Measurements from ENCODE around the gene THADA.
"Not testable (repeated sequence)": the region's sequence is repeated elsewhere in the genome, so short reads cannot be mapped to it uniquely, and the experiment has no call there.

THADA gene

GRCh38 chr2:43410055-43410604 lies 185.7 kb downstream of the THADA start:
- no peak for DNase-seq (ENCODE audit: low read depth)

- DNase-seq (ENCODE audit: low read depth) = no peak
These were observed 187.3 kb downstream of the THADA start for GRCh38 chr2:43408407-43409160.

- peak; percentile 47 for DNase-seq (ENCODE audit: low read depth)
These were observed 187.9 kb downstream of the THADA start for GRCh38 chr2:43407935-43408334.

GRCh38 chr2:43406651-43407279 lies 189.1 kb downstream of the THADA start:
- DNase-seq (ENCODE audit: low read depth) = no peak

- DNase-seq (ENCODE audit: low read depth) = no peak
These were observed 190.0 kb downstream of the THADA start for GRCh38 chr2:43405829-43406228.

- DNase-seq (ENCODE audit: low read depth) = no peak
These were observed 193.3 kb downstream of the THADA start for GRCh38 chr2:43402452-43402937.

GRCh38 chr2:43402002-43402401 lies 193.8 kb downstream of the THADA start:
- DNase-seq (ENCODE audit: low read depth) = no peak

GRCh38 chr2:43400508-43400907 lies 195.3 kb downstream of the THADA start:
- peak; percentile 27 for DNase-seq (ENCODE audit: low read depth)

GRCh38 chr2:43399515-43400264 lies 196.1 kb downstream of the THADA start:
- DNase-seq (ENCODE audit: low read depth) = peak; percentile 76

GRCh38 chr2:43399098-43399497 lies 196.7 kb downstream of the THADA start:
- no peak for DNase-seq (ENCODE audit: low read depth)

- DNase-seq (ENCODE audit: low read depth) = no peak
These were observed 198.0 kb downstream of the THADA start for GRCh38 chr2:43397821-43398220.

- no peak for DNase-seq (ENCODE audit: low read depth)
These were observed 198.4 kb downstream of the THADA start for GRCh38 chr2:43397411-43397810.

- DNase-seq (ENCODE audit: low read depth) = peak; percentile 35
These were observed 199.5 kb downstream of the THADA start for GRCh38 chr2:43396344-43396743.

GRCh38 chr2:43393918-43394317 lies 201.9 kb downstream of the THADA start:
- no peak for DNase-seq (ENCODE audit: low read depth)

GRCh38 chr2:43391878-43392215 lies 204.0 kb downstream of the THADA start:
- peak; percentile 21 for DNase-seq (ENCODE audit: low read depth)

- DNase-seq (ENCODE audit: low read depth) = no peak
These were observed 204.5 kb downstream of the THADA start for GRCh38 chr2:43391201-43391877.

- no peak for DNase-seq (ENCODE audit: low read depth)
These were observed 206.0 kb downstream of the THADA start for GRCh38 chr2:43389581-43390466.

GRCh38 chr2:43388371-43388770 lies 207.5 kb downstream of the THADA start:
- no peak for DNase-seq (ENCODE audit: low read depth)

- DNase-seq (ENCODE audit: low read depth) = no peak
These were observed 208.5 kb downstream of the THADA start for GRCh38 chr2:43387092-43388062.

GRCh38 chr2:43386679-43387078 lies 209.2 kb downstream of the THADA start:
- not testable (repeated sequence) for DNase-seq (ENCODE audit: low read depth)

Data from ELR (cell line).